Hepatocyte (in vitro differentiated cells): ENCODE measurements around the gene SLC34A1. TPM values are rescaled to one million over a fixed set of nuclear protein-coding genes. Genes with fewer than 3 reads are reported as not detected.
"Not testable (repeated sequence)": the region's sequence is repeated elsewhere in the genome, so short reads cannot be mapped to it uniquely, and the experiment has no call there.

Experiments used
- DNase-seq: peaks from one replicate; pipeline ENCODE4 v3.0.0-alpha.2; 2016; ENCODE audit warnings: low spot score
- H2AFZ ChIP-seq: fragments of 200-600 bp; sonication (generic); 2 replicates; pipeline ENCODE4 v1.6.0; 2016; ENCODE audit warnings: antibody characterized with exemption, mild to moderate bottlenecking
- H3K27ac ChIP-seq: fragments of 200-600 bp; sonication (generic); 2 replicates; pipeline ENCODE4 v1.5.1; 2016; ENCODE audit warnings: mild to moderate bottlenecking
- H3K27me3 ChIP-seq: fragments of 200-600 bp; sonication (generic); 2 replicates; pipeline ENCODE4 v1.6.1; 2016
- H3K36me3 ChIP-seq: fragments of 200-600 bp; sonication (generic); replicated peaks from 2 replicates; pipeline ENCODE4 v1.5.1; 2016; ENCODE audit warnings: low read depth; ENCODE audit not compliant: insufficient read depth
- H3K4me1 ChIP-seq: fragments of 200-600 bp; sonication (generic); 2 replicates; pipeline ENCODE4 v1.5.1; 2016; ENCODE audit warnings: mild to moderate bottlenecking, moderate library complexity; ENCODE audit not compliant: insufficient read depth
- H3K4me2 ChIP-seq: fragments of 200-600 bp; sonication (generic); 2 replicates; pipeline ENCODE4 v1.6.0; 2016
- H3K4me3 ChIP-seq: fragments of 200-600 bp; sonication (generic); 2 replicates; pipeline ENCODE4 v1.5.1; 2016; ENCODE audit warnings: mild to moderate bottlenecking
- H3K79me2 ChIP-seq: fragments of 200-600 bp; sonication (generic); 2 replicates; pipeline ENCODE4 v1.6.0; 2017; ENCODE audit warnings: mild to moderate bottlenecking
- H3K9me2 ChIP-seq: fragments of 200-600 bp; sonication (generic); replicated peaks from 2 replicates; pipeline ENCODE4 v1.6.0; 2017; ENCODE audit warnings: mild to moderate bottlenecking; ENCODE audit not compliant: insufficient read depth
- H3K9me3 ChIP-seq: fragments of 200-600 bp; sonication (generic); 2 replicates; pipeline ENCODE4 v1.5.1; 2016; ENCODE audit warnings: low read depth, mild to moderate bottlenecking
- H4K20me1 ChIP-seq: fragments of 200-600 bp; sonication (generic); 2 replicates; pipeline ENCODE4 v1.6.0; 2016; ENCODE audit warnings: mild to moderate bottlenecking; ENCODE audit not compliant: insufficient read depth, poor library complexity, severe bottlenecking
- EZH2 ChIP-seq: fragments of 200-600 bp; sonication (generic); IDR thresholded peaks from 2 replicates; pipeline ENCODE4 v1.6.1; 2016; ENCODE audit warnings: antibody characterized with exemption, mild to moderate bottlenecking, borderline replicate concordance
- EZH2phosphoT487 ChIP-seq: fragments of 200-600 bp; sonication (generic); IDR thresholded peaks from one replicate; pipeline ENCODE4 v1.6.1; 2018; ENCODE audit warnings: antibody characterized with exemption, mild to moderate bottlenecking, low read depth, moderate library complexity; ENCODE audit not compliant: unreplicated experiment, severe bottlenecking
- WGBS: methylation state at CpG from one replicate; pipeline ENCODE4 v1.1.6; 2016; ENCODE audit warnings: low lambda C conversion rate; ENCODE audit errors: missing lambda C conversion rate; 5-methylcytosine and 5-hydroxymethylcytosine counted together
- polyA plus RNA-seq: library from polyadenylated mRNA; unstranded; fragments of >200 nt; fragmentation: Nextera tagmentation; extraction: Ambion mirVana; gene quantifications from 2 replicates; pipeline ENCODE4 v1.2.1, GENCODE V29; 2016
- total RNA-seq: library from RNA; depleted of rRNA; stranded (reverse); fragments of >200 nt; gene quantifications from 2 replicates; pipeline ENCODE4 v1.2.3, GENCODE V29; 2014
- TF ChIP-seq, protein P1 (sequence below): fragments of 200-600 bp; sonication (generic); IDR thresholded peaks from 2 replicates; pipeline ENCODE4 v1.5.1; 2016; ENCODE audit warnings: antibody characterized with exemption, mild to moderate bottlenecking; ENCODE audit not compliant: poor library complexity

Gene SLC34A1
- total and polyA plus RNA-seq, 2 experiments from 2014 or later: not detected

DNA sequence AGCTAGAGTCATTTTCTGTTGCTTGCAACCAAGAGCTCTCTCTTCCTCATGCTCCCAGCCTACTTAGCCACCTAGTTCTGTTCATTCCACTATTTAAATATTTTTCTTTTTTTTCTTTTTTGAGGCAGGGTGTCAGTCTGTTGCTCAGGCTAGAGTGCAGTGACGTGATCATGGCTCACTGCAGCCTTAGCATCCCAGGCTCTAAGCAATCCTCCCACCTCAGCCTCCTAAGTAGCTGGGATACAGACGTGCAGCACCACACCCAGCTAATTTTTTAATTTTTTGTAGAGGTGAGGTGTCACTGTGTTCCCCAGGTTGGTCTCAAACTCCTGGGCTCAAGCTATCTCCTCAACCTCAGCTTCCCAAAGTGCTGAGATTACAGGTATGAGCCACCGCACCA lies 30.2 kb downstream of the SLC34A1 start:
- TF ChIP-seq EZH2 (no peak), EZH2phosphoT487 (no peak)
- TF ChIP-seq, protein P1, sequence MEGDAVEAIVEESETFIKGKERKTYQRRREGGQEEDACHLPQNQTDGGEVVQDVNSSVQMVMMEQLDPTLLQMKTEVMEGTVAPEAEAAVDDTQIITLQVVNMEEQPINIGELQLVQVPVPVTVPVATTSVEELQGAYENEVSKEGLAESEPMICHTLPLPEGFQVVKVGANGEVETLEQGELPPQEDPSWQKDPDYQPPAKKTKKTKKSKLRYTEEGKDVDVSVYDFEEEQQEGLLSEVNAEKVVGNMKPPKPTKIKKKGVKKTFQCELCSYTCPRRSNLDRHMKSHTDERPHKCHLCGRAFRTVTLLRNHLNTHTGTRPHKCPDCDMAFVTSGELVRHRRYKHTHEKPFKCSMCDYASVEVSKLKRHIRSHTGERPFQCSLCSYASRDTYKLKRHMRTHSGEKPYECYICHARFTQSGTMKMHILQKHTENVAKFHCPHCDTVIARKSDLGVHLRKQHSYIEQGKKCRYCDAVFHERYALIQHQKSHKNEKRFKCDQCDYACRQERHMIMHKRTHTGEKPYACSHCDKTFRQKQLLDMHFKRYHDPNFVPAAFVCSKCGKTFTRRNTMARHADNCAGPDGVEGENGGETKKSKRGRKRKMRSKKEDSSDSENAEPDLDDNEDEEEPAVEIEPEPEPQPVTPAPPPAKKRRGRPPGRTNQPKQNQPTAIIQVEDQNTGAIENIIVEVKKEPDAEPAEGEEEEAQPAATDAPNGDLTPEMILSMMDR: no peak
- no peak for DNase-seq
- no peaks in the 10 kb centered on the region for H3K27me3 ChIP-seq
- no peaks in the 10 kb centered on the region for H3K9me2 ChIP-seq
- no peak overlapping the region for H3K27ac ChIP-seq
- WGBS: 85% methylated on average over 3 of the region's 3 CpGs
- H3K79me2 ChIP-seq: no peaks in the 10 kb centered on the region
- H3K4me3 ChIP-seq: no peak overlapping the region
- no peaks in the 10 kb centered on the region for H3K9me3 ChIP-seq
- no peaks in the 10 kb centered on the region for H4K20me1 ChIP-seq
- no peaks in the 10 kb centered on the region for H3K36me3 ChIP-seq
- no peak overlapping the region for H3K4me2 ChIP-seq
- no peak overlapping the region for H2AFZ ChIP-seq
- no peaks in the 10 kb centered on the region for H3K4me1 ChIP-seq

DNA sequence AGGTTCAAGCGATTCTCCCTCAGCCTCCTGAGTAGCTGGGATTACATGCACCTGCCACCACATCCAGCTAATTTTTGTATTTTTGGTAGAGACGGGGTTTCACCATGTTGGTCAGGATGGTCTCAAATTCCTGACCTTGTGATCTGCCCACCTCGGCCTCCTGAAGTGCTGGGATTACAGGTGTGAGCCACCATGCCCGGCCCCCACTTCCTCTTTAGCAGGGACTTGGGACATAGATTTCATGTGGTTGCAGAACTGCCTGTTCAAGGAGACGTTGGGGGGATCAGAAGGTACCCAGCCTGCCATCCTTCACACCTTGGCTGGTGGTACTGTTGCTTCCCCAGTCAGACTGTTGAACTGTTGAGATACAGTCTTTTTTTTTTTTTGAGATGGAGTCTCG lies 32.8 kb downstream of the SLC34A1 start:
- not testable (repeated sequence) for H2AFZ ChIP-seq, H3K79me2 ChIP-seq, H3K4me2 ChIP-seq, H3K9me2 ChIP-seq, H3K27me3 ChIP-seq, H3K36me3 ChIP-seq, H4K20me1 ChIP-seq, H3K27ac ChIP-seq, H3K4me1 ChIP-seq, H3K9me3 ChIP-seq, H3K4me3 ChIP-seq, DNase-seq
- 88% methylated on average over 6 of the region's 6 CpGs for WGBS

DNA sequence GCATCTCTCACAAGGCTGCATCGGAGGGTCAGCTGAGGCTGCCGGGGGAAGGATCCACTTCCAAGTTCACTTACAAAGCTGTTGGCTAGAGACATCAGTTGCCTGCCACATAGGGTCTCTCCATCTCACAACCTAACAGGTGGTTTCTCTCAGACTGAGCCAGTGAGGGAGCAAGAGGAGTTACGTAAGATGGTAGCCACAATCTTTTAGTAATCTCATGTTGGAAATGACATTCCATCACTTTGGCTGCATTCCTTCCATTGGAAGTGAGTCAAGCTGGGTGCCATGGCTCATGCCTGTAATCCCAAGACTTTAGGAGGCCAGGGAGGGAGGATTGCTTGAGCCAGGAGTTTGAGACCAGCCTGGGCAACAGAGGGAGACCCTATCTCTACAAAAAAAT lies 34.8 kb downstream of the SLC34A1 start:
- no peaks in the 10 kb centered on the region for H3K4me1 ChIP-seq
- H3K27ac ChIP-seq: no peak overlapping the region
- no peaks in the 10 kb centered on the region for H3K79me2 ChIP-seq
- no peaks in the 10 kb centered on the region for H3K9me2 ChIP-seq
- WGBS: 92% methylated on average over 3 of the region's 3 CpGs
- H4K20me1 ChIP-seq: no peaks in the 10 kb centered on the region
- TF ChIP-seq EZH2phosphoT487 (no peak), EZH2 (no peak)
- TF ChIP-seq, protein P1: no peak
- H3K9me3 ChIP-seq: no peaks in the 10 kb centered on the region
- no peak for DNase-seq
- no peak overlapping the region for H3K4me3 ChIP-seq
- no peaks in the 10 kb centered on the region for H3K27me3 ChIP-seq
- H2AFZ ChIP-seq: no peak overlapping the region
- no peaks in the 10 kb centered on the region for H3K36me3 ChIP-seq
- no peak overlapping the region for H3K4me2 ChIP-seq

DNA sequence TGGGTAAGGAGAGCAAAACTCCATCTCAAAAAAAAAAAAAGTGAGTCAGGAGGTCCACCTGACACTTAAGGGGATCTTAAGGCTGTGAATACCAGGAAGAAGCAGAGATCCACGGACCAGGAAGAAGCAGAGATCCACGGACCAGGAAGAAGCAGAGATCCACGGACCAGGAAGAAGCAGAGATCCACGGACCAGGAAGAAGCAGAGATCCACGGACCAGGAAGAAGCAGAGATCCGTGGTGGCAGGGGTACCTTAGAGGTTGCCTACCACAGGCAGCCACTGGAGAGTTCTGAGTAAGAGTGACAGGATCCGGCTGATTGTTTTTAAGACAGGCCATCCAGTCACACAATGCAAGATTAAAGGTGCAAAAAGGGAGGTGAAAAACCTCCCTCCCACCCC lies 36.2 kb downstream of the SLC34A1 start:
- not testable (repeated sequence) for H3K36me3 ChIP-seq, H3K27ac ChIP-seq
- 89% methylated on average over 7 of the region's 7 CpGs for WGBS

More for the DNA sequence above, 36.2 kb downstream of the SLC34A1 start:
- H3K4me3 ChIP-seq, H3K4me1 ChIP-seq, H3K4me2 ChIP-seq, H3K9me2 ChIP-seq, H3K79me2 ChIP-seq, H3K9me3 ChIP-seq, DNase-seq, H2AFZ ChIP-seq, H4K20me1 ChIP-seq, H3K27me3 ChIP-seq: not testable (repeated sequence)
